GM23338 (cell line): ENCODE measurements around the gene CIT. TPM values are rescaled to one million over a fixed set of nuclear protein-coding genes. Genes with fewer than 3 reads are reported as not detected.

Experiments used
- ATAC-seq: fragments of 200-7000 bp; cut with Tn5 transposase; 3 replicates; pipeline ENCODE4 v1.9.1; 2020
- DNase-seq: peaks from one replicate; pipeline ENCODE4 v3.0.0-alpha.2; 2015; ENCODE audit warnings: low spot score
- H2AFZ ChIP-seq: fragments of 200-600 bp; sonication (generic); 2 replicates; pipeline ENCODE4 v1.8.0; 2016; ENCODE audit warnings: antibody characterized with exemption, mild to moderate bottlenecking, moderate library complexity
- H3F3A ChIP-seq: fragments of 200-600 bp; sonication (generic); replicated peaks from 2 replicates; pipeline ENCODE4 v1.8.0; 2017; ENCODE audit warnings: antibody characterized with exemption, mixed run types, low read depth
- H3K27ac ChIP-seq: fragments of 200-600 bp; sonication (generic); 2 replicates; pipeline ENCODE4 v1.6.1; 2016; ENCODE audit warnings: low read depth
- H3K27me3 ChIP-seq: fragments of 200-600 bp; sonication (generic); 2 replicates; pipeline ENCODE4 v1.8.0; 2016; ENCODE audit warnings: mild to moderate bottlenecking, mixed run types, moderate library complexity; ENCODE audit not compliant: insufficient read depth
- H3K36me3 ChIP-seq: fragments of 200-600 bp; sonication (generic); 2 replicates; pipeline ENCODE4 v1.8.0; 2016; ENCODE audit warnings: mild to moderate bottlenecking; ENCODE audit not compliant: insufficient read depth
- H3K4me1 ChIP-seq: fragments of 200-600 bp; sonication (generic); 2 replicates; pipeline ENCODE4 v1.8.0; 2016; ENCODE audit warnings: mild to moderate bottlenecking, moderate library complexity; ENCODE audit not compliant: insufficient read depth
- H3K4me2 ChIP-seq: fragments of 200-600 bp; sonication (generic); 2 replicates; pipeline ENCODE4 v1.7.1; 2017; ENCODE audit warnings: mixed run types
- H3K4me3 ChIP-seq: fragments of 200-600 bp; sonication (generic); 2 replicates; pipeline ENCODE4 v1.6.1; 2016; ENCODE audit warnings: mixed run types
- H3K79me2 ChIP-seq: fragments of 200-600 bp; sonication (generic); replicated peaks from 2 replicates; pipeline ENCODE4 v1.8.0; 2017; ENCODE audit warnings: mild to moderate bottlenecking; ENCODE audit not compliant: insufficient read depth
- H3K9me2 ChIP-seq: fragments of 200-600 bp; sonication (generic); 2 replicates; pipeline ENCODE4 v1.8.0; 2017; ENCODE audit not compliant: insufficient read depth
- H4K20me1 ChIP-seq: fragments of 200-600 bp; sonication (generic); replicated peaks from 2 replicates; pipeline ENCODE4 v1.8.0; 2017; ENCODE audit warnings: mild to moderate bottlenecking; ENCODE audit not compliant: insufficient read depth
- H3K27ac Mint-ChIP-seq: 2 replicates; pipeline ENCODE4 v1.8.0; 2020; ENCODE audit warnings: inconsistent platforms, mild to moderate bottlenecking, moderate library complexity, mixed read lengths
- H3K27me3 Mint-ChIP-seq: 3 replicates; pipeline ENCODE4 v1.8.0; 2022; ENCODE audit warnings: low read depth, mild to moderate bottlenecking, moderate library complexity, mixed read lengths, inconsistent platforms; ENCODE audit not compliant: insufficient read depth, poor library complexity
- H3K36me3 Mint-ChIP-seq: 3 replicates; pipeline ENCODE4 v1.8.0; 2021; ENCODE audit warnings: low read depth, mild to moderate bottlenecking, inconsistent platforms, moderate library complexity, mixed read lengths
- H3K4me1 Mint-ChIP-seq: 3 replicates; pipeline ENCODE4 v1.8.0; 2020; ENCODE audit warnings: mild to moderate bottlenecking, inconsistent platforms, mixed read lengths
- H3K4me3 Mint-ChIP-seq: 3 replicates; pipeline ENCODE4 v1.8.0; 2021; ENCODE audit warnings: moderate library complexity, mild to moderate bottlenecking, inconsistent platforms, mixed read lengths
- H3K9me3 Mint-ChIP-seq: 3 replicates; pipeline ENCODE4 v1.8.0; 2020; ENCODE audit warnings: moderate library complexity, mild to moderate bottlenecking, inconsistent platforms, mixed read lengths
- CREB1 ChIP-seq: fragments of 250-450 bp; sonication (Bioruptor Pico); IDR thresholded peaks from 2 replicates; pipeline ENCODE4 v1.5.0; 2020; ENCODE audit warnings: low read depth, mild to moderate bottlenecking, moderate library complexity
- CTCF ChIP-seq, 2 experiments: fragments of 200-600 bp in 1 of 2; sonication (generic) in 1 of 2; conservative IDR thresholded peaks; 2 replicates each; pipeline versions ENCODE4 v1.5.1 to v1.6.1; 2016 to 2017; ENCODE audit warnings: antibody characterized with exemption in 2 of 2, low read depth in 2 of 2, mild to moderate bottlenecking in 2 of 2, moderate library complexity in 1 of 2
- ETS1 ChIP-seq: IDR thresholded peaks from 2 replicates; pipeline ENCODE4 v1.6.1; 2016; ENCODE audit warnings: antibody characterized with exemption
- EZH2 ChIP-seq: fragments of 200-600 bp; sonication (generic); IDR thresholded peaks from one replicate; pipeline ENCODE4 v1.8.0; 2017; ENCODE audit warnings: antibody characterized with exemption, mild to moderate bottlenecking, low read depth; ENCODE audit not compliant: unreplicated experiment
- EZH2phosphoT487 ChIP-seq: fragments of 200-600 bp; sonication (generic); IDR thresholded peaks from one replicate; pipeline ENCODE4 v1.8.1; 2018; ENCODE audit warnings: antibody characterized with exemption; ENCODE audit not compliant: unreplicated experiment
- JUNB ChIP-seq: IDR thresholded peaks from one replicate; pipeline ENCODE4 v1.6.1; 2016; ENCODE audit warnings: antibody characterized with exemption; ENCODE audit not compliant: unreplicated experiment
- NANOG ChIP-seq: IDR thresholded peaks from 2 replicates; pipeline ENCODE4 v1.6.1; 2016; ENCODE audit warnings: antibody characterized with exemption, borderline replicate concordance
- POLR2AphosphoS5 ChIP-seq: IDR thresholded peaks from 2 replicates; pipeline ENCODE4 v1.6.1; 2016; ENCODE audit warnings: antibody characterized with exemption, low read depth
- REST ChIP-seq: IDR thresholded peaks from one replicate; pipeline ENCODE4 v1.6.1; 2018; ENCODE audit warnings: antibody characterized with exemption; ENCODE audit not compliant: unreplicated experiment
- STAT1 ChIP-seq: IDR thresholded peaks from one replicate; pipeline ENCODE4 v1.6.1; 2016; ENCODE audit warnings: antibody characterized with exemption; ENCODE audit not compliant: unreplicated experiment
- ZNF114 ChIP-seq: fragments of 250-450 bp; sonication (Bioruptor Pico); IDR thresholded peaks from 2 replicates; pipeline ENCODE4 v1.5.0; 2020; ENCODE audit warnings: mild to moderate bottlenecking, moderate library complexity
- ZNF331 ChIP-seq: fragments of 250-450 bp; sonication (Bioruptor Pico); IDR thresholded peaks from 2 replicates; pipeline ENCODE4 v1.5.0; 2020; ENCODE audit warnings: low read depth, mild to moderate bottlenecking, moderate library complexity
- ZNF462 ChIP-seq: fragments of 250-450 bp; sonication (Bioruptor Pico); IDR thresholded peaks from 2 replicates; pipeline ENCODE4 v1.5.0; 2020; ENCODE audit warnings: mild to moderate bottlenecking, moderate library complexity
- polyA plus RNA-seq: library from polyadenylated mRNA; unstranded; fragments of >200 nt; fragmentation: Nextera tagmentation; extraction: Ambion mirVana; gene quantifications from 2 replicates; pipeline ENCODE4 v1.2.1, GENCODE V29; 2016
- total RNA-seq: library from RNA; depleted of rRNA; stranded (reverse); fragments of >200 nt; shearing (Covaris generic); gene quantifications from 2 replicates; pipeline ENCODE4 v1.2.3, GENCODE V29; 2014

CIT gene
- total and polyA plus RNA-seq, 2 experiments from 2014 or later = 9.7 to 47.8 TPM

- H2AFZ ChIP-seq = no peak overlapping the region
- ATAC-seq = no peak
- Mint-ChIP-seq H3K27ac (no peak overlapping the region), H3K36me3 (no peaks in the 10 kb centered on the region), H3K4me3 (no peak overlapping the region), H3K27me3 (peaks cover 4% of the 10 kb centered on the region), H3K9me3 (no peaks in the 10 kb centered on the region), H3K4me1 (no peaks in the 10 kb centered on the region)
- H3K9me2 ChIP-seq = no peaks in the 10 kb centered on the region
- no peak overlapping the region for H3K27ac ChIP-seq
- TF ChIP-seq ZNF462 = no peak
- TF ChIP-seq STAT1 = no peak
- no peak for TF ChIP-seq CTCF (conservative IDR thresholded peaks at IDR 0.05; ENCODE audit: low read depth in 2 of 2)
- no peak for TF ChIP-seq EZH2
- no peak for TF ChIP-seq ZNF331 (CRISPR knock-in tag)
- TF ChIP-seq JUNB = no peak
- no peak for TF ChIP-seq POLR2AphosphoS5
- no peak for TF ChIP-seq CREB1 (CRISPR knock-in tag)
- no peak for TF ChIP-seq ETS1
- TF ChIP-seq NANOG = no peak
- TF ChIP-seq ZNF114 (CRISPR knock-in tag) = no peak
- no peak for TF ChIP-seq EZH2phosphoT487
- TF ChIP-seq REST = no peak
- H3F3A ChIP-seq = no peaks in the 10 kb centered on the region
- DNase-seq = no peak
- no peak overlapping the region for H3K4me2 ChIP-seq
- no peaks in the 10 kb centered on the region for H3K79me2 ChIP-seq
- no peaks in the 10 kb centered on the region for H3K36me3 ChIP-seq
- no peak overlapping the region for H3K4me3 ChIP-seq
- no peaks in the 10 kb centered on the region for H3K4me1 ChIP-seq
- no peaks in the 10 kb centered on the region for H4K20me1 ChIP-seq
- no peaks in the 10 kb centered on the region for H3K27me3 ChIP-seq
These were observed 8.4 kb upstream of the CIT start for GRCh38 chr12:119885549-119885948.
